CD4-positive, alpha-beta memory T cell (primary cell): ENCODE results near the gene MEGF6. TPM values are rescaled to one million over a fixed set of nuclear protein-coding genes. Genes with fewer than 3 reads are reported as not detected.

Experiments used
- CTCF ChIA-PET: fragments of 350-600 bp; sonication (Branson Sonifier 250); formaldehyde crosslinking; loops from one replicate; lab custom pipeline; 2021; ENCODE audit warnings: inconsistent platforms; ENCODE audit not compliant: partially characterized antibody; lab: Charles Lee
- POLR2A ChIA-PET: fragments of 350-600 bp; sonication (Branson Sonifier 250); formaldehyde crosslinking; loops from one replicate; lab custom pipeline; 2021; ENCODE audit not compliant: partially characterized antibody; lab: Charles Lee
- DNase-seq, 5 donors: peaks; one replicate each; pipeline versions ENCODE4 v3.0.0 to v3.0.0-alpha.2; 2020 to 2022; ENCODE audit warnings: mixed read lengths in 1 of 5
- H3K27ac ChIP-seq: one replicate; pipeline ENCODE4 v1.7.0; 2013; ENCODE audit warnings: low read depth, low read length
- H3K27me3 ChIP-seq: 2 replicates; pipeline ENCODE4 v1.7.0; 2013; ENCODE audit warnings: mild to moderate bottlenecking, low read length, moderate library complexity; ENCODE audit not compliant: insufficient read depth
- H3K36me3 ChIP-seq: 2 replicates; pipeline ENCODE4 v1.7.0; 2013; ENCODE audit warnings: mild to moderate bottlenecking, low read length, moderate library complexity; ENCODE audit not compliant: insufficient read depth
- H3K4me1 ChIP-seq: 2 replicates; pipeline ENCODE4 v1.7.0; 2013; ENCODE audit warnings: mild to moderate bottlenecking, low read length, moderate library complexity; ENCODE audit not compliant: insufficient read depth
- H3K4me3 ChIP-seq, 2 donors: one replicate each; pipeline ENCODE4 v1.7.0; 2013; ENCODE audit warnings: low read length in 2 of 2, mild to moderate bottlenecking in 1 of 2
- H3K9me3 ChIP-seq, 2 donors: one replicate each; pipeline ENCODE4 v1.7.0; 2013; ENCODE audit warnings: low read length in 2 of 2, control low read depth in 1 of 2; ENCODE audit not compliant: control insufficient read depth in 1 of 2
- H3K27ac Mint-ChIP-seq, 7 donors: one replicate each; pipeline ENCODE4 v1.8.0; 2020 to 2021; ENCODE audit warnings: mixed read lengths in 7 of 7, mild to moderate bottlenecking in 6 of 7, inconsistent platforms in 3 of 7, moderate library complexity in 3 of 7
- H3K27me3 Mint-ChIP-seq, 2 donors: one replicate each; pipeline ENCODE4 v1.8.0; 2020 to 2021; ENCODE audit warnings: mixed read lengths in 2 of 2
- H3K36me3 Mint-ChIP-seq, 2 donors: one replicate each; pipeline ENCODE4 v1.8.0; 2020 to 2021; ENCODE audit warnings: mixed read lengths in 2 of 2, inconsistent platforms in 1 of 2, mild to moderate bottlenecking in 1 of 2
- H3K4me1 Mint-ChIP-seq, 4 donors: one replicate each; pipeline ENCODE4 v1.8.0; 2020 to 2021; ENCODE audit warnings: mixed read lengths in 4 of 4, mild to moderate bottlenecking in 1 of 4
- H3K4me3 Mint-ChIP-seq, 8 donors: one replicate each; pipeline ENCODE4 v1.8.0; 2020 to 2021; ENCODE audit warnings: mixed read lengths in 8 of 8, mild to moderate bottlenecking in 7 of 8, moderate library complexity in 6 of 8, inconsistent platforms in 3 of 8
- H3K9me3 Mint-ChIP-seq, 8 donors: one replicate each; pipeline ENCODE4 v1.8.0; 2020 to 2021; ENCODE audit warnings: mixed read lengths in 8 of 8, mild to moderate bottlenecking in 5 of 8, inconsistent platforms in 3 of 8, moderate library complexity in 1 of 8
- intact Hi-C: fragments of 100-400 bp; cut with micrococcal nuclease; formaldehyde crosslinking; loops from one replicate; pipeline ENCODE4 v1.15.1; 2023
- polyA plus RNA-seq, 2 donors: library from polyadenylated mRNA; unstranded; fragments of 300-500 nt; fragmentation: Illumina TruSeq; gene quantifications; one replicate each; pipeline ENCODE4 v1.2.3, GENCODE V29; 2021
- total RNA-seq, 2 experiments: library from RNA; stranded (reverse); gene quantifications; one replicate each; pipeline ENCODE4 v1.2.3, GENCODE V29; 2021

MEGF6 gene
- total and polyA plus RNA-seq, 4 experiments from 2014 or later = 2.4 to 168 (median 87.0) TPM

DNA sequence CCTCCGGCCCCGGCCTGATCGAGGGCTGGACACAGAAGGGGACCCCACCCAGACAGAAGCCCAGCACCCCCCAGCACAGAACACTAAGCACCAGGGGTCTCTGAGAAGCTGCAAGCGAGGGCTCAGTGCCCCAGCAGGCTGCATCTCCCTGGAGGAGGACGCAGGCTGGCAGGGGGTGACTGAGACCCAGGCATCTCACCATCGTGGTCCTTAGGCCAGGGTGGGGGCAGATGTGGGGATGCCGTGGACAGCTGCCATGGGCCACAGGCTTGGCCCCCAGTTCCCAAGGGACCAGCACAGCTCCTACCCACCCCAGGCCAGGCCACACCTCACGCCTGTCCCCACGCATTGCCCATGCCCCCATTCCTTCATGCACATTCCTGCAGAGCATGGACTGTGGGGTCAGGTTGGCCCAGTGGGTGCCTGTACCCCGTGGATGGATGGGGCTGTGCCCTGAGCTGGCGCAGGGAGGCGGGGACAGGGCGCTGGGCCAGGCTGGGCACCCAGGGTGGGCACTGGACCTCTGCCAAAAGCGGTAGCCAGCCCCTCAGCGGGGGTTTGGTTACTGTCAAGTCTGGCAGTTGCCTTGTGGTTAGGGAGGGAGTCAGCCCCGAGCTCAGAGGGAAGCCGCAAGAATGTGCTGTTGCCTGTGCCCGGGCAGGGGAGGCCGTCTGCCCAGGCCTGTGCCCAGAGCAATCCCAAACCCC lies 95.4 kb downstream of the MEGF6 start:
- Mint-ChIP-seq H3K27ac (no peak overlapping the region), H3K9me3 (no peaks in the 10 kb centered on the region), H3K4me3 (no peak overlapping the region), H3K27me3 (no peaks in the 10 kb centered on the region), H3K4me1 (peaks cover 0 to under 1% (median under 1%) of the 10 kb centered on the region in 4 donors), H3K36me3 (peaks cover 0 to 7% of the 10 kb centered on the region in 2 donors)
- intact Hi-C loops = no loop called here
- no peaks in the 10 kb centered on the region for H3K27me3 ChIP-seq
- ChIA-PET CTCF (no interaction called here), POLR2A (interaction anchor here (1.6 kb wide), 1 partner anchor 15 kb away, joined by 3 read pairs; no protein-coding TSS in a partner anchor)
- H3K4me1 ChIP-seq = no peaks in the 10 kb centered on the region
- H3K36me3 ChIP-seq = no peaks in the 10 kb centered on the region
- no peak for DNase-seq
- no peaks in the 10 kb centered on the region for H3K9me3 ChIP-seq
- H3K27ac ChIP-seq = no peak overlapping the region
- no peak overlapping the region for H3K4me3 ChIP-seq

DNA sequence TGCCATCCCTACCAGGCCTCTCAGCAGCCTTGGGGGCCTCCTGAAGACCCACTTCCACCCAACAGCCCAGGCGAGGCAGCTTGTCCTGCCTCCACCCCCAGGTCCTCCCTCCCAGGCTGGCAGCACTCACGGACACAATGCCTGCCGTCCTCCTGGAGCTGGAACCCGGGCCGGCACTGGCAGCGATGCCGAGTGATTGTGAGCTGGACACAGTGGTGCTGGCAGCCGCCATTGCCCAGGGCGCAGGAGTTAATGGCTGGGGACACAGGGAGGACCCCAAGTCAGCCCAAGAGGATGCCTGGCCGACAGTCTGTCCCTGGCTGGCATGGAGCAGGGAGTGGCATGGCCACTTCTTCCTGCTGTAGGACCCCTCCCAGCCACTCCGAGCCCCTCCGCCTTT lies 96.0 kb downstream of the MEGF6 start:
- Histone ChIP-seq H3K9me3 (no peaks in the 10 kb centered on the region), H3K36me3 (no peaks in the 10 kb centered on the region), H3K27ac (no peak overlapping the region), H3K27me3 (no peaks in the 10 kb centered on the region), H3K4me3 (no peak overlapping the region), H3K4me1 (no peaks in the 10 kb centered on the region)
- H3K4me3 Mint-ChIP-seq = no peak overlapping the region
- no peak for DNase-seq
- no peaks in the 10 kb centered on the region for H3K9me3 Mint-ChIP-seq
- no peak overlapping the region for H3K27ac Mint-ChIP-seq
- ChIA-PET POLR2A (no interaction called here), CTCF (no interaction called here)
- peaks cover 0 to 8% of the 10 kb centered on the region in 2 donors for H3K36me3 Mint-ChIP-seq
- intact Hi-C loops = no loop called here
- no peaks in the 10 kb centered on the region for H3K27me3 Mint-ChIP-seq
- H3K4me1 Mint-ChIP-seq = peaks cover 0 to 2% (median under 1%) of the 10 kb centered on the region in 4 donors

DNA sequence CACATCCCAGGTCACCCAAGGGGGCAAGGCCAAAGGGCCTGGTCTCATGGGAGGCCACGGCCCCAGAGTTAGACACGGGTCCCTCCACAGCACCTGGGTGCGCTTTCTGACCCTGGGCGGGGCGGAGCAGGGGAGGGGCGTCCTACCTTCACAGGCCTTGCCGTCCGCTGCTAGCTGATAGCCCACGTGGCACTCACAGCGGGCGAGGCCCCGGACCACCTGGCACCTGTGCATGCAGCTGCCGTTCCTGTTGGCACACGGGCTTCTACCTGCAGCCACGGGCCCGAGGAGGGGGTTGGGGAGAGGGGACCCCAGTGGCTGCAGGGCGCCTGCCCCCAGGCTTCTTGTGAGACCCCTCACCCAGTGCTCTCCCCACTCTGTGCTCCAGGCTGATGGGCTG lies 96.9 kb downstream of the MEGF6 start:
- H3K27me3 Mint-ChIP-seq = no peaks in the 10 kb centered on the region
- no peaks in the 10 kb centered on the region for H3K9me3 Mint-ChIP-seq
- POLR2A ChIA-PET = no interaction called here

DNA sequence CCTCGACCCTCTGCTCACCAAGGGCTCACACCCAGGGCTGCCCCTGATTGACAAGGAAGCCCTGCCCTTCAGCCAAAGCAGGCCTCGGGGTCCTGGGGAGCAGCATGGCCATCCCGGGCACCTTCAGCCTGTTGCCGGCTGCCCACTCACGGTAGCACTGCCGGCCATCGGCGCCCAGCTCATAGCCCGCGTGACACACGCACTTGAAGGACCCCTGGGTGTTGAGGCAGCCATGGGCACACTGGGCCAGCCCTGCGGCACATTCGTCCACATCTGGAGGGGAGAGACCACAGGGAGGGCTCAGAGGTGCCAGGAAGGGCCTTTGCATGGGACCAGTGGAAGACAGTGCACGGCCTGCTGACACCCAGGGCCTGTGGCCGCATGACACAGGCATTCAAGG lies 99.5 kb downstream of the MEGF6 start:
- intact Hi-C loops = no loop called here
- ChIA-PET POLR2A (no interaction called here), CTCF (no interaction called here)
- no peak overlapping the region for H3K27ac Mint-ChIP-seq
- H3K36me3 ChIP-seq = peaks cover 4% of the 10 kb centered on the region
- no peaks in the 10 kb centered on the region for H3K27me3 Mint-ChIP-seq
- H3K4me1 ChIP-seq = no peaks in the 10 kb centered on the region
- H3K4me1 Mint-ChIP-seq = peaks cover 0 to 3% (median under 1%) of the 10 kb centered on the region in 4 donors
- H3K9me3 ChIP-seq = no peaks in the 10 kb centered on the region
- DNase-seq = no peak
- H3K27ac ChIP-seq = no peak overlapping the region
- no peaks in the 10 kb centered on the region for H3K27me3 ChIP-seq
- peaks cover 0 to 2% (median 0%) of the 10 kb centered on the region in 8 donors for H3K9me3 Mint-ChIP-seq
- no peak overlapping the region for H3K4me3 ChIP-seq
- H3K4me3 Mint-ChIP-seq = no peak overlapping the region
- H3K36me3 Mint-ChIP-seq = peaks cover 10 to 19% of the 10 kb centered on the region in 2 donors

More for the DNA sequence above, 96.9 kb downstream of the MEGF6 start:
- peaks cover 0 to 2% (median under 1%) of the 10 kb centered on the region in 4 donors for H3K4me1 Mint-ChIP-seq
- H3K4me3 Mint-ChIP-seq = no peak overlapping the region
- H3K4me1 ChIP-seq = no peaks in the 10 kb centered on the region
- intact Hi-C loops = no loop called here
- H3K36me3 ChIP-seq = no peaks in the 10 kb centered on the region
- H3K27me3 ChIP-seq = no peaks in the 10 kb centered on the region
- no peak overlapping the region for H3K4me3 ChIP-seq
- CTCF ChIA-PET = no interaction called here
- H3K27ac ChIP-seq = no peak overlapping the region
- no peak for DNase-seq
- H3K9me3 ChIP-seq = no peaks in the 10 kb centered on the region
- H3K27ac Mint-ChIP-seq = no peak overlapping the region
- H3K36me3 Mint-ChIP-seq = peaks cover 0 to 8% of the 10 kb centered on the region in 2 donors

DNA sequence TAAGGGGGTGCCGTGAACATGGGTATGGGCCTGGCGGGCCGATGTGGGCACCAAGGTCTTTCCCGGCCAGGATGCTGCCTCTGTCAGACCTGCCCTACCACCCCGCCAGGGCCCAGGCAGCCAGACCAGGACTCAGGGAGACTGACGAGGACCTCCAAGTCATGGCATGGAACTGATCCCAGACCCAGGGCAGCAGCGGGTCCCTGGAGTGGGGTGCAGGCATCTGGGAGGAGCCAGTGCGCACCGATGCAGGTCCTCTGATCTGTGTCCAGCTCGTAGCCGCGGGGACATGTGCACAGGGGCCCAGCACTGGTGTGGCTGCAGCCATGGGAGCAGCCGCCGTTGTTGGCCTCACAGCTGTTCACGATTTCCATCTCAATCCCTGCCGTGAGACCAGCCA lies 100.0 kb downstream of the MEGF6 start:
- H3K27ac Mint-ChIP-seq = no peak overlapping the region
- H3K27ac ChIP-seq = no peak overlapping the region
- POLR2A ChIA-PET = no interaction called here
- CTCF ChIA-PET = no interaction called here
- H3K36me3 ChIP-seq = peaks cover 4% of the 10 kb centered on the region
- H3K27me3 ChIP-seq = no peaks in the 10 kb centered on the region
- no peaks in the 10 kb centered on the region for H3K27me3 Mint-ChIP-seq
- H3K4me3 Mint-ChIP-seq = no peak overlapping the region
- intact Hi-C loops = no loop called here
- no peak overlapping the region for H3K4me3 ChIP-seq
- peaks cover 16 to 21% of the 10 kb centered on the region in 2 donors for H3K36me3 Mint-ChIP-seq
- peaks cover 0 to 2% (median 0%) of the 10 kb centered on the region in 8 donors for H3K9me3 Mint-ChIP-seq
- H3K4me1 ChIP-seq = no peaks in the 10 kb centered on the region
- peaks cover 0 to 3% (median under 1%) of the 10 kb centered on the region in 4 donors for H3K4me1 Mint-ChIP-seq
- no peak for DNase-seq
- H3K9me3 ChIP-seq = no peaks in the 10 kb centered on the region

DNA sequence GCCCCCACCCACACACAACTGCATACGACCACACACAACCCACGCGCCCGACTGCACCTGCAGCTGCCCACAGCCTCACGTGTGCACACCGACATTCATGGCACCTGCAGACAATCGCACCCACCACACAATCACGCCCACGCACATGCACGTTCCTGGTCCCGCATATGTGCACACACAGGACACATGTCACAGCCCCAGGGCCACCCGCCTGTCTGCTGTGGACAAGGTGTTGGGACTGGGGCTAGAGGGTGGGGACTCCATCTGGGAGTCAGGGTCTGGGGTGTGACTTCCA lies 100.4 kb downstream of the MEGF6 start:
- H3K27ac Mint-ChIP-seq = peak overlapping the region in 1 of 7 donors; percentile 70
- Histone ChIP-seq H3K4me1 (no peaks in the 10 kb centered on the region), H3K27me3 (no peaks in the 10 kb centered on the region), H3K9me3 (no peaks in the 10 kb centered on the region), H3K4me3 (no peak overlapping the region), H3K36me3 (peaks cover 4% of the 10 kb centered on the region), H3K27ac (no peak overlapping the region)
- ChIA-PET POLR2A (no interaction called here), CTCF (no interaction called here)
- peaks cover 0 to 3% (median under 1%) of the 10 kb centered on the region in 4 donors for H3K4me1 Mint-ChIP-seq
- DNase-seq = no peak
- peaks cover 0 to 2% (median 0%) of the 10 kb centered on the region in 8 donors for H3K9me3 Mint-ChIP-seq
- no peaks in the 10 kb centered on the region for H3K27me3 Mint-ChIP-seq
- intact Hi-C loops = no loop called here
- H3K36me3 Mint-ChIP-seq = peaks cover 16 to 21% of the 10 kb centered on the region in 2 donors
- no peak overlapping the region for H3K4me3 Mint-ChIP-seq

DNA sequence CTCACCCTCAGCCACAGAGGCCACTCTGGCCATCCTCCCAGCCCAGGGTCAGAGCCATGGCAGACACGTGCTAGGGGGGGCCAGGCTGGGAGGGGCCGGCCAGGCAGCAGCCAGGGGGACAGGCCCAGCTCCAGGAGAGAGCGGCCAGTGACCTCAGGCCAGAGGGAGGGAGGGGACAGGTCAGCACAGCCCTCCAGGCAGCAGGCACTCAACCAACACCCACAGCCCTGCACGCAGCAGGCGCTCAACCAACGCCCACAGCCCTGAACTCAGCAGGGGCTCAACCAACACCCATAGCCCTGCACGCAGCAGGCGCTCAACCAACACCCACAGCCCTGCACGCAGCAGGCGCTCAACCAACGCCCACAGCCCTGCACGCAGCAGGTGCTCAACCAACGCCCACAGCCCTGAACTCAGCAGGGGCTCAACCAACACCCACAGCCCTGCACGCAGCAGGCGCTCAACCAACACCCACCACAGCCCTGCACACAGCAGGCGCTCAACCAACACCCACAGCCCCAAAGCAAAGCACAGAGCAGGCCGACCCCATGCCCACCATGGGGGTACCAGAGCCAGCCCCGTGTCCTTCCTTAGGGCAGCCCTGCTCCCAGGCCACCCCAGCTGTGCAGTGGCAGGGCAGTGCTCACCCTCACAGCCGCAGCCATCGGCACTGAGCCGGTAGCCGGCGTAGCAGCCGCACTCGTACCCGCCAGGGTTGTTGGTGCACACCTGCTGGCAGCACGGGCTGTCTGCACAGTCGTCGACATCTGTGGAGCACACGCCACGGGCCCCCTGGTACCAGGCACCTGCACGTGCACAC lies 101.0 kb downstream of the MEGF6 start:
- Mint-ChIP-seq H3K4me1 (peaks cover 0 to 3% (median under 1%) of the 10 kb centered on the region in 4 donors), H3K27ac (no peak overlapping the region), H3K9me3 (peaks cover 0 to 2% (median 0%) of the 10 kb centered on the region in 8 donors), H3K4me3 (no peak overlapping the region), H3K27me3 (no peaks in the 10 kb centered on the region), H3K36me3 (peaks cover 16 to 21% of the 10 kb centered on the region in 2 donors)
- Histone ChIP-seq H3K9me3 (no peaks in the 10 kb centered on the region), H3K4me1 (no peaks in the 10 kb centered on the region), H3K36me3 (peaks cover 4% of the 10 kb centered on the region), H3K27me3 (no peaks in the 10 kb centered on the region), H3K27ac (no peak overlapping the region), H3K4me3 (no peak overlapping the region)
- ChIA-PET POLR2A (no interaction called here), CTCF (no interaction called here)
- intact Hi-C loops = no loop called here
- no peak for DNase-seq
